GM18951 (cell line): ENCODE data around the gene DCTN5.
"Not testable (repeated sequence)": the region's sequence is repeated elsewhere in the genome, so short reads cannot be mapped to it uniquely, and the experiment has no call there.

Experiments used
- POLR2A ChIP-seq: IDR thresholded peaks from 4 replicates; pipeline ENCODE4 v1.6.1; 2011; ENCODE audit warnings: mild to moderate bottlenecking; ENCODE audit not compliant: insufficient read length, insufficient read depth; ENCODE audit errors: extremely low read depth
- in situ Hi-C: fragments of 300-500 bp; cut with MboI; formaldehyde crosslinking; loops from one replicate; pipeline ENCODE4 v1.12.0; 2022; ENCODE audit warnings: low sequenced_read_pairs, mixed read lengths, inconsistent platforms; ENCODE audit not compliant: unreplicated experiment

Gene DCTN5

DNA sequence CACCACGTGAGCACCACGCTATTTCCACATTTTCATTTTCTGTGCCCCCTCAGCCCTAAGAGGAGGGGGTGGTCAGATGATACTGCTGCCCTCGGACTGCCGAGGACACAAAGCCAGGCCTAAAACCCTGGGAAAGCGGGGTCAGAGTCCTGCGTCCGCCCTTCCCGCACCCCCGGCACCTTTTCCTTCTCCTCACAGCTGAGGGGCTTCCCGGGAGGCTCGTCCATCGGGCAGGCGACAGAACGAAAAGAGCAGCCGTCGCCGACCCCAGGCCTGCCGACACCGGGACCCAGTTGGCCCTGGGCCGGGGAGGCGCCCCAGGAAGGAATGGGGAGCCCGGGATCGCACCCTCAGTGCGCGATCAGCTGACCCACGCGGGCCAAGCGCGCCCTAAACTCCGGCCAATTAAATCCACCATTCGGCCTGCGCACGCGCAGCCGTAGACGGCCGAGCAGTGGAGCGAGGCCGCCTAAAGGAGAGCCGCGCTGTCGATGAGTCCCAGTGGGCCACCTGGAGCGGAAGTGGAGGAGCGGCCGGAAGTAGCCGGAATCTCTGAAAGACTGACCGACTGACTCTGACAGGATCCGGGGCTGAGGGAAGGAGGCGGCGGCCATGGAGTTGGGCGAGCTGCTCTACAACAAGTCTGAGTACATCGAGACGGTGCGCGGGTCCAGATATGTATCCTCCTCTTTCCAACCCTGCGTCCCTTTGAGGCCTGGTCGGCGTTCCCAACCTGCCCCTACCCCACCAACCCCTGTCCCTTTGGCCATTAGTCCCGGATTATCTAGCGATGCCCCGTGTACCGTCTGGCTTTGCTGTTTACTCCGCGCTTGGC, at the start of gene DCTN5, which contains the start of gene PALB2:
Gene DCTN5 (plus strand): TSS at position 536 of the 835 bp plus-strand sequence. CDS start 77 bp downstream, at position 613.
Gene PALB2 (minus strand): TSS at position 380 of the 835 bp plus-strand sequence. CDS start 153 bp downstream, at position 227.
- in situ Hi-C loops, result no loop called here
- peak; percentile 80 for TF ChIP-seq POLR2A

DNA sequence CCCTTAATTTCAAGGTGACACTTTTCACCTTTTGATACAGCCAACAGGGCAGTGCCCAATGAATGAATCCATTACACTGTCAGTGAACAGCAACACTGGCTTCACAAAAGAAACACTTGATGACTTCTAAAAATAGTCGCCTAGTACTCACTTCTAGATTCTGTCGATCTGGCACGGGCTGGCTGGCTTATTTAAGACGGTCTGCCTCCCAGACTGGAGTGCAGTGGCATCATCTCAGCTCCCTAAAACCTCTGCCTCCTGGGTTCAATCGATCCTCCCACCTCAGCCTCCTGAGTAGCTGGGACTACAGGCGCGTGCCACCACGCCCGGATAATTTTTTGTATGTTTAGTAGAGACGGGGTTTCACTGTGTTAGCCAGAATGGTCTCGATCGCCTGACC, 47.1 kb upstream of the DCTN5 start:
- in situ Hi-C loops, result no loop called here
- no peak for TF ChIP-seq POLR2A

DNA sequence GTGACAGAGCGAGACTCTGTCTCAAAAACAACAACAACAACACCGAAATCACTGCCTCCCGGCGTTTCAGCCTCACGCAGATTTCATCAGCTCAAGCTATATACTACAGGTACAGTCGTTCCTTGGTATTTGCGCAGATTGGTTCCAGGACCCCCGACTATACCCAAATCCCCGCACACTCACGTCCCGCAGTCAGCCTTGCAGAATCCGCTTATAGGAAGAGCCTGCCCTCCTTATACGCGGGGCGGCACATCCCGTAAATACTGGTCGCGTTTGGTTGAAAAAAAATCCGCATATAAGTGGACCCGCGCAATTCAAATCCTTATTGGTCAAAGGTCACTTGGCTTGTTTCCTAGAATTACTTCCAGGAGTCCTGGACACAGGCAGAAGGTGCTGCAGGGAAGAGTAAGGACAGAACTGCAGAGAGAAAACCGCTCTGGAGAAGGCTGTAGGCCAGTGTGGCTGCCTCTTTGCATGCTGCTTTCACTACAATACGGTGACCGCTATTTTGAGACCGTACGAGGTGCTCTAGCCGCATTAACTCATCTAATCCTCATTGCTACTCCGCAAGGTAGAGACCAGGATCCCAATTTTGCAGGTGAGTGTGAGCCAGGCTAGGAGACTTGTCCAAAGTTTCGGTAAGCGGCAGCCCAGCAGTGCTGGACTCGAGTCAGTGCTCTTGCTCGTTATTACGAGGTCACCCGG, 45.9 kb upstream of the DCTN5 start:
- in situ Hi-C loops, result no loop called here
- no peak for TF ChIP-seq POLR2A

DNA sequence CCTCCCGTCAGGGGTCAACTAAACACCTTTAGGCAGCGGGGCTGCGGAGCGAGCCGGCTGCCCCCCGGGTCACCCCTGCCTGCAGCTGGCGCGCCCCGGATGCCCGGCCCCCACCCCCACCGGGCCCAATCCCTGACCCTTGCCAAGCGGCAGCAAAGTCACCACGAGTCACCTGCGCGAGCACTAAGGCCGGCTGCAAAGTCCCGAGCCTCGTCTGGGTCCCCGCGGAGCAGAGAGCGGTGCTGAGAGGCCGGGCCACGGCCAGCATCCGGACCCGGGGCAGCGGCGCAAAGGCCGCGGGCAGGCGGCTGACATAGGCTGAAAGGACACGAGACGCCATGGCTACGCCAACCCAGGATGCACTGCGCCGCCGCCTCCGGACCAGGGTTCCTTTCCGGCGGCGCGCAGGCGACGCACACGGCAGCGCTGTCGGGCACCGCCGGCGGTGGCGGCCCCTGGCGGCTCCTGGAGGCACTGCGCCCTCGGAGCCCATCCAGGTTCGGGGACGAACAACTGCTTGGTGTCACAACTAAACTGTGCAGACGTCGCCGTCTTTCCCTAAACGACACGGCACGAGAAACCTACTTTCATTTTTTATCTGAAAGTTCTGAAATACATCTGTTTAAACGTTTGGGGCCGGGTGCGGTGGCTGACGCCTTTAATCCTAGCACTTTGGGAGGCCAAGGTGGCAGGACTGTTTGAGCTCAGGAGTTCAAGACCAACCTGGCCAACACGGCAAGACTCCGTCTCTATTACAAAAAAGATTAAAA, 45.1 kb upstream of the DCTN5 start, which contains the start of gene NDUFAB1:
Gene NDUFAB1 (minus strand): TSS at position 366 of the 770 bp plus-strand sequence. CDS start 26 bp downstream, at position 340.
- in situ Hi-C loops, result no loop called here
- peak; percentile 77 for TF ChIP-seq POLR2A

DNA sequence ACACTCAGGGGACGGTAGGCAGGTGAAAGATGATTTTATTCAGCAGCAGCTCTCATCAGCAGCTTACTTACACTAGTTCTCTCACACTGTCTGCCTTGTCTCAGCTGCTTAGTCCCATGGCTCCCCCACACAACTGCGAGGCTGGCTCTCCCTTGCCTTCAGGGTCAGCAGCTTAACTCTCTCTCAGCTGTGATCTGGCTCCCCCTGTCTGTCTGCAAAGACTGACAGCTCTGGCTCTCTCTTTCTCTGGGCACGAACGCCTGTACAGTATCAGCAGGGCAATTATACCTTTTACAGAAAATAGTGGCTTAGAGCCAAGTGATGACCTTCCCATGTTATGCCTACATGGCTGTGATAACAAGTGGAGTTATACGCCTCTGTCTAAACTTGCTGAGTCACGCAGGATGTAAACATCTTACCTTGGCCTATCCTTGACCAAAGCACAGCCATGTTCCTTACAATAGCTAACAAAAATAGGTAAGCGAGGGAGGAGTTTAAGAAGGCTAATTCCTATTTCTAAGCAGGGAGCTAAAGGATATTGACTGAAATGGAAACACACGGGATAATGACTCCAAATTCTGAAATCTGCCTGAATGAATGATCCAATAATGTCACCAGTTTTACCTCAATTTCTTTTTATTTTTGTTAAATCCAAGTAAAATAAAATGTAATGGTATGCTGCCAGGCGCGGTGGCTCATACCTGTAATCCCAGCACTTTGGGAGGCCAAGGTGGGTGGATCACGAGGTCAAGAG, 44.1 kb upstream of the DCTN5 start:
- in situ Hi-C loops, result no loop called here
- TF ChIP-seq POLR2A, result no peak

DNA sequence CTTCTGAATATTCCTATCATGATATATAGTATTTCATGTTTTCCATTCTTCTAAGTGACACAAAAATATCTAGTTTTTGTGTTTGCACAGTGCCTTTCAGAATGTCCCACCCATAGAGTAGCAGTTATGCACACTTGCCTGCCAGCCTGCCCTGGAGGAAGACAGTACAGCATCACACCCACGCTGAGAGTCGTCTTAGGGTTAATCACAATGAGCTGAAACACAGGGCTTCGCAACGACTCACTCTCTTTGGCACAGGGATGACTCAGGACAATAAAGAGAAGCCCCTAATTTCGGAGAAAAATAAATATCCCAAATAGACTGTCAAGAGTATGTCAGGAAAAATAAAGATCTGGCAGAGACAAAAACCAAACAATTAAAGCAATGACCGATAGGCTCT, 33.5 kb upstream of the DCTN5 start:
- no peak for TF ChIP-seq POLR2A
- in situ Hi-C loops, result no loop called here

DNA sequence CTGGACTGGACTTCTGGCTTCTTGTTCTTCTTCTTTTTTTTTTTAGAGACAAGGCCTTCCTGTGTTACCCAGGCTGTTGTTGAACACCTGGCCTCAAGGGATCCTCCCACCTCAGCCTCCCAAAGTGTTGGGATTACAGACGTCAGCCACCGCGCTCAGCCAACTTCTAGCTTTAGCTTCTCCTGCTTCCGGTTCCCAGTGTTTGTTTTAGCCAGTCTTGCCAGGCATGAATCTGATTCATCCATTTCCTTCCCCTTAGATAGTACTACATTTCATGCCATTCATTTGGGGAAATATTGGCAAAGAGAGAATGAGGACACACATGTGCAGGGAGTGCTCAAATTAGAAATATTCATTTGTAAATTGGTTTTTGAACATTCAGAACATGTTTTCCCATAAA, 33.1 kb upstream of the DCTN5 start:
- in situ Hi-C loops, result no loop called here
- TF ChIP-seq POLR2A, result no peak

DNA sequence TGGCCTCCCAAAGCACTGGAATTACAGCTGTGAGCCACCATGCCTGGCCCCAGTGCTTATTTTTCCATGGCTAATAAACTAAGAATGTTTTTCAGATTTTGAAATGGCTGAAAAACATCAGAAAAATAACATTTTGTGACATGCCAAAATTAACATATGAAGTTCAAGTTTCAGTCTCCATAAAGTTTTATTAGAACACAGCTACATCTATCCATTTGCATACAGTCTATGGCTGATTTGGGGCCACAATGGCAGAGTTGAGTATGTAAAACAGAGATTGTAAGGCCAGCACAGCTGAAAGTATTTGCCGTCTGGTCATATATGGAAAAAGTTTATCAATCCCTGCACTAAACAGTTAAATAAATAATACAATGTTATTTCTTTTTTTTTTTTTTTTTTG, 31.3 kb upstream of the DCTN5 start:
- TF ChIP-seq POLR2A, result no peak
- in situ Hi-C loops, result no loop called here

DNA sequence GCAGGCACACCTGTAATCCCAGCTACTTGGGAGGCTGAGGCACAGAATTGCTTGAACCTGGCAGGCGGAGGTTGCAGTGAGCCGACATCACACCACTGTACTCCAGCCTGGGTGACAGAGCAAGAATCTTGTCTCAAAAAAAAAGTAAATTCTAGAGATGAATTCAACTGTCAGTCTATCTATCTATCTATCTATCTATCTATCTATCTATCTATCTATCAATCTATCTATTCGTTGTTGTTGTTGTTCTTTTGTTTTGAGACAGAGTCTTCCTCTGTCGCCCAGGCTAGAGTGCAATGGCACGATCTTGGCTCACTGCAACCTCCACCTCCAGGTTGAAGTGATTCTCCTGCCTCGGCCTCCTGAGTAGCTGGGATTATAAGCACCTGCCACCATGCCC, 30.4 kb upstream of the DCTN5 start:
- in situ Hi-C loops, result not testable (repeated sequence)

DNA sequence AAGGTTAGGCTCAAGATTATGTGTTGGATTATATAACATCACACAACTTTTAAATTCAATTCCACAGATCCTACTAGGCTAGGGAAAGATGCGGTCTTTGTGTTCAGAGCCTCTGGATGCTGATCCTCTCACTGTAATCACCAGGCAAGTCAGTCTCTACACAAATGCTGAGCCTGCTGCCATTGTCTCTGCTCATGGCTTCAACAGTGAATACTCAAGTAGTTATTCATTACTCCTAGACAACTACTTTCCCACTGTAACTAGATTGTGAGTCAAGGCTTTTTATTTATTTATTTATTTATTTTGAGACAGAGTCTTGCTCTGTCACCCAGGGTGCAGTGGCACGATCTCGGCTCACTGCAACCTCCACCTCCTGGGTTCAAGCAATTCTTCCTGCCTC, 29.3 kb upstream of the DCTN5 start:
- TF ChIP-seq POLR2A, result no peak
- in situ Hi-C loops, result no loop called here

DNA sequence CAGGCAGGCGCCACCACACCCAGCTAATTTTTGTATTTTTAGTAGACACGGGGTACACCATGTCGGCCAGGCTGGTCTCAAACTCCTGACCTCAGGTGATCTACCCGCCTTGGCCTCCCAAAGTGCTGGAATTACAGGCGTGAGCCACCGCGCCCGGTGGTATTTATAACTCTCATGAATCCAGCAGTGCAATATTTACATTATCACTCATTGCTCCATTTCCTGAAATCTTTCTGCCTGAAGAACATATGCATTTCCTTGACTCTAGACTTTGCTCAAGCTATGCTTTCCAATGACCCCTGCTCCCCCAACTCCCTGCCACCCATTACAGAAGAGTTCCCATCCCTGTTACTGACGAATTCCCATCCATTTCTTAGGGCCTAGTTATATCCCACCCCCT, 25.5 kb upstream of the DCTN5 start:
- in situ Hi-C loops, result no loop called here
- TF ChIP-seq POLR2A, result no peak

DNA sequence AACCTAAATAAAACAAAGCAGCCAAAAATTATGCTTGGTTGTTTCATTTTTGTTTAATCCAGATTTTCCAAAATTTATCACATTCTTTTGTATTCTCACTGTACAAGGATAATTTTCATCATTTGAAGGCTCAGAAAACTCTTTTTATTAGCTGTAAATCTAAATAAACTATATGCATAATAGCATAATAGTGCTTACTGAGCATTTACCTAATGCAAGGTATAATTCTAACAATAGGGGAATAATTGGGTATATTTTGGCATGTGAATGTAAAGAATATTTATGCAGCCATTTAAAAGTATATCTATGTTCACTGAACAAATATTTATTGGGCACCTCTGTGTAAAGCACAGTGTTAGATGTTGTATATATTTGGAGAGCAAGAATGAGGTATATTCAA, 17.2 kb upstream of the DCTN5 start:
- no peak for TF ChIP-seq POLR2A
- in situ Hi-C loops, result no loop called here

DNA sequence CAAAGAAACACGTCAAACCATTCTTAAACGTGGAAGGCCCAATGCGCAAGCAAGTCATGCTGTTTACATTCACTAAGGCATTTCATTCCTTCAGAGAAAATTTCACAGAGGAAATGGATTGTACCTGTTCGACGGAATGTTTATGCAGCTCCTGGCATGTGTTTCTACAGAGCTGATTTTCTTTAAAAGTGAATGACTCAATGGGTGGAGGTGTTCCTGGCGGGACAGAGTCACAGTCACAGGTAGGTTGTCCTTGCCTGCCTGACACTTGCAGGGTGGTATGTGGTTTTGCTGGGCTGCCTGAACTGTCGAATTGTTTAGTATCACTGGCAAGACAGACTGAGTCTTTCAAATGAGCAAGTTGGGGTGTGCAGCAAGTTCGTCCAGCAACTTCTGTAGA, 11.8 kb upstream of the DCTN5 start:
- in situ Hi-C loops, result no loop called here
- no peak for TF ChIP-seq POLR2A

DNA sequence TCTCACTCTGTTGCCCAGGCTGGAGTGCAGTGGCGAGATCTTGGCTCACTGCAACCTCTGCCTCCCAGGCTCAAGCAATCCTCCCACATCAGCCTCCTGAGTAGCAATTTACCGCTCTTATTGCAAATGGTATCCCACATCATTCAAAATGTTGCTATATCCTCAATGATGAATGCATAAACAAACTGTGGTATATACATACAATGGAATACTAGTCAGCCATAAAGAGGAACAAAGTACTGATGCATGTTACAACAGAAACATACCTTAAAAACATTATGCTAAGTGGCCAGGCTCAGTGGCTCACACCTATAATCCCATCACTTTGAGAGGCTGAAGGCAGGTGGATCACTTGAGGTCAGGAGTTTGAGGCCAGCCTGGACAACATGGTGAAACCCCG, 9.4 kb upstream of the DCTN5 start:
- in situ Hi-C loops, result not testable (repeated sequence)
